GM12872 (cell line): ENCODE data around the gene B3GALT6.

Experiments used
- CTCF ChIP-seq: IDR thresholded peaks from 3 replicates; pipeline ENCODE4 v1.5.1; 2011; ENCODE audit warnings: low read depth, mild to moderate bottlenecking, low read length, moderate library complexity; ENCODE audit not compliant: insufficient read depth

B3GALT6 gene

GRCh38 chr1:1246577-1247340 is 14.7 kb downstream of the B3GALT6 start, which contains the start of gene C1QTNF12:
C1QTNF12 (minus strand) TSS chr1:1246722; CDS start chr1:1246690, 32 bp downstream.
- no peak for TF ChIP-seq CTCF

GRCh38 chr1:1247341-1247913 is 15.4 kb downstream of the B3GALT6 start:
- TF ChIP-seq CTCF, result no peak

- no peak for TF ChIP-seq CTCF
Measured at GRCh38 chr1:1250786-1251284, 18.8 kb downstream of the B3GALT6 start.

GRCh38 chr1:1253314-1253713 is 21.3 kb downstream of the B3GALT6 start:
- no peak for TF ChIP-seq CTCF

- TF ChIP-seq CTCF, result no peak
Measured at GRCh38 chr1:1253972-1254666, 22.1 kb downstream of the B3GALT6 start.

GRCh38 chr1:1254667-1254998 is 22.6 kb downstream of the B3GALT6 start:
- TF ChIP-seq CTCF, result no peak

GRCh38 chr1:1255078-1255477 is 23.0 kb downstream of the B3GALT6 start:
- no peak for TF ChIP-seq CTCF
